GM21786 (cell line): ENCODE results near the gene KIF3B.
"Not testable (repeated sequence)": the region's sequence is repeated elsewhere in the genome, so short reads cannot be mapped to it uniquely, and the experiment has no call there.

ENCODE experiments used
- ATAC-seq: cut with Tn5 transposase; IDR thresholded peaks from one replicate; pipeline ENCODE4 v1.9.1; 2021; ENCODE audit not compliant: unreplicated experiment

Gene KIF3B

GRCh38 chr20:32246208-32246607 is 31.2 kb upstream of the KIF3B start:
- not testable (repeated sequence) for ATAC-seq

GRCh38 chr20:32248043-32248442 is 29.4 kb upstream of the KIF3B start:
- ATAC-seq = no peak

- no peak for ATAC-seq
These were observed 28.3 kb upstream of the KIF3B start for GRCh38 chr20:32249030-32249738.

GRCh38 chr20:32251470-32251869 is 26.0 kb upstream of the KIF3B start:
- no peak for ATAC-seq

GRCh38 chr20:32252189-32252588 is 25.3 kb upstream of the KIF3B start:
- ATAC-seq = no peak

- ATAC-seq = not testable (repeated sequence)
These were observed 16.5 kb upstream of the KIF3B start for GRCh38 chr20:32260973-32261372.

GRCh38 chr20:32261644-32262043 is 15.8 kb upstream of the KIF3B start:
- no peak for ATAC-seq

- ATAC-seq = no peak
These were observed 14.0 kb upstream of the KIF3B start for GRCh38 chr20:32263398-32263954.

- ATAC-seq = no peak
These were observed 5.8 kb upstream of the KIF3B start for GRCh38 chr20:32271620-32272019.

GRCh38 chr20:32274359-32274758 is 3.1 kb upstream of the KIF3B start:
- no peak for ATAC-seq

- ATAC-seq = not testable (repeated sequence)
These were observed 2.3 kb upstream of the KIF3B start for GRCh38 chr20:32275163-32275562.

GRCh38 chr20:32278199-32278643 is 770 bp downstream of the KIF3B start:
- peak; percentile 72 for ATAC-seq

- no peak for ATAC-seq
These were observed 4.3 kb downstream of the KIF3B start for GRCh38 chr20:32281711-32282110.

- ATAC-seq = no peak
These were observed 5.0 kb downstream of the KIF3B start for GRCh38 chr20:32282461-32282860.

GRCh38 chr20:32285082-32285620 is 7.7 kb downstream of the KIF3B start:
- ATAC-seq = no peak

- peak; percentile 62 for ATAC-seq
These were observed 8.3 kb downstream of the KIF3B start for GRCh38 chr20:32285621-32286371.

- ATAC-seq = no peak
These were observed 9.8 kb downstream of the KIF3B start for GRCh38 chr20:32287231-32287638.

- ATAC-seq = no peak
These were observed 10.9 kb downstream of the KIF3B start for GRCh38 chr20:32288225-32288849.

GRCh38 chr20:32289299-32289660 is 11.8 kb downstream of the KIF3B start:
- not testable (repeated sequence) for ATAC-seq

- ATAC-seq = no peak
These were observed 12.4 kb downstream of the KIF3B start for GRCh38 chr20:32289661-32290431.

- ATAC-seq = no peak
These were observed 13.7 kb downstream of the KIF3B start for GRCh38 chr20:32291166-32291565.
